ENCODE data around the gene IDH1. TPM values are rescaled to one million over a fixed set of nuclear protein-coding genes. Genes with fewer than 3 reads are reported as not detected.

The IDH1 gene
- total RNA-seq = 83.5 TPM

DNA sequence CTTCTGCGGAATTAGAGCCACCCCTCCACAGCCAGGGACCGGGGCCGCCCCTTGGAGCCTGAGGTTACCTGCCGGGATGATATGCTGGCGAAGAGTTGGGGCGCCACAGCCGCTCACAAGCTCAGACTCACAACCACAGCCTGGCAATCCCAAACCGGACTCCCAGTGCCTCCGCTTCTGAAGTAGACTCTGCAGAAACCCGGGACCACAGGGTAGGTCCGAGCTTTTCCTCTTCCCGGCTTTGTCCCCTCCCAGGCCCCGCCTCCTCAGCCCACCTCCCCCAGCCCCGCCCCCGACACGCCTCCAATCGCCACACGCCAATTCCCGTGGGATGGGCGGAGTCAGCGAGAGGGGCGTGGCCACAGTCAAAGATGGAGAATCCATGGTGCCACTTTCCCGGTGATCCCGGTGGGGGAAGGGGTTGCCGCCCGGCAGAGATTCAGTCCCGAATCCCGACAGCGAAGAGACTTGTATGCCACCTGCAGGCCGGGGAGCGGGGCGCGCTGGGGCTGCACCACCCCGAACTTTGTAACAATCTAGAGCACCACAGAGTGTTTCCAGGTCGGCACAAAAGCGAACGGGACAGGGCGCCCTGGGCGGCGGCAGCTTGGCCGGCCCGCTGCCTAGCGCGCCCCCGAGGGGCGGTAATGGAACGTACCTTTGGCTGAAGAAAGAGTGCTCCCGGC lies at the start of gene IDH1:
Gene IDH1 (minus strand): TSS at position 201 of the 686 bp plus-strand sequence. CDS start 3,520 bp downstream, outside the sequence.

DNA sequence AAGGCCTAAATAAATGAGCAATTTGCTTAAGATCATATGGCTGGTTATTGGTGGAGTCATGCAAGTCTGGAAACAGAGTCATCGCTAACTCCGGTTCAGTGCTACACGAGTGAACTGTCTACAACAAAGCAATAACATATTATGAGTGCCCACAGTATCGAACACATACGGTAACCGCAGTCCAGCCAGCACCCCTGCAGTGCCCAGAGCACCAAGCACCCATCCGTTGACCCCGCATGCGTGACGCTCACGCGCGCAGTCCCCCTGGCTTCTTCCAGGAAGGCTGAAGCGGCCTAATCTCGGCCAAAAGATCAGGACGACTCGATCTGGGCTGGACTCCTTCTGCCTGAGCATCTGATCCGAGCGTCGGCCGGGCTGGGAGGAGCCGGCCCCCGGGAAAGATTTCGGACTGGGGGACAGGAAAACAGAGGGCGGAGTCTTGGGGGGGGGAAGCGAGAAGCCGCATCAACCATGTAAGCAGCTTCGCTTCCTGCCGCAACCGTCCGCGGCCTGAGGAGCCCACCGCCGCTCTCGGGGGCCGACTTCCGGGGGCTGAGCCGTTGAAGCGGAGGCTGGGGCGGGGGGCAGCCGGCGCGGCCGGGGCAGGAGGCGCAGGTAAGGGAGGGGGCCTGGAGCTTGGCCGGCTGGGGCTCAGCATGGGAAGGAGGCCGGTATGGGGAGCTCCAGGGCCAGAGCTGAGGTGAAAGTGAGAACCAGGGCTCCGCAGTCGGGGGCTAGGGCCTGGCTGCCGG lies 11.1 kb upstream of the IDH1 start, which contains the start of gene PIKFYVE:
Gene PIKFYVE (plus strand): TSS at position 455 of the 752 bp plus-strand sequence. CDS start 5,265 bp downstream, outside the sequence.

DNA sequence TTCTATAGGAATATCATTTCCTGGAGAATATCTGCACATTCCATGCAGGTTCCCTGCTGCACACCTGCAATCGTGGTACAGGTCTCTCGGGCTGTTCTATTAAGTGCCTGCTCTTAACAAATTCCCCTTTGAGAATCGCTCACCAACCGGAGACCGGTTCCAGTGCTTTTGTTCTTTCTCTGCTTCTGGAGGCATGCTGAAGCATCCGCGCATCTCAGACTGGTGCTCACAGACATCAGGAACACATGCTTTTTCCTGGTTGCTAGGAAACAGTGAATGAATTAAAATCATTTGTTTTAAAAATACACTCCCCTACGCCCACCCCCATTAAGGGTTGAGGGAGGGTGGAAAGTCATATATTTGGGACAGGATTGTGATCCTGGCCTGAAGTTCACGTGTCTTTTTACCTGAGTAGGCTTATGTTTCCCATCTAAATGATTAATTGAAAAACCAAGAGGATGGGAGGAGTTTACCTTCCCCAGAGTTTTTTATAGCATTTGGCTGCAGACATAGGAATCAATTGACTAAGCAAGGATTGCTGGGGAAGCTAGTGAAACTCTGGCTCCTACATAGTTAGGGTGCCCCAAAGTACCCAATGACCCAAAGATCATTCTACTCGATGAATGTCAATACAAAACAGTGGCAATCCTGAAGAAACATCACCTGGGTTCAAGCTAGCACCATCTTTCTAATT lies 64.9 kb downstream of the IDH1 start, which contains the start of gene C2orf80:
Gene C2orf80 (minus strand): TSS at position 221 of the 694 bp plus-strand sequence. CDS start 3,044 bp downstream, outside the sequence.

Other genes starting within 250 kb of the IDH1 start
- gene PLEKHM3, start 229.5 kb downstream of the IDH1 start, total RNA-seq = 60.8 TPM
- 823 TPM for gene CRYGD, start 130.5 kb downstream of the IDH1 start, total RNA-seq
- gene CRYGC, start 125.2 kb downstream of the IDH1 start, total RNA-seq = 1,741 TPM
- gene CRYGB, start 108.9 kb downstream of the IDH1 start, total RNA-seq = 254 TPM
- 885 TPM for gene CRYGA, start 91.5 kb downstream of the IDH1 start, total RNA-seq
- gene C2orf80, start 65.0 kb downstream of the IDH1 start, total RNA-seq = not detected
- gene PIKFYVE, start 11.2 kb upstream of the IDH1 start, total RNA-seq = 59.4 TPM
- 4.2 TPM for gene PTH2R, start 151.7 kb upstream of the IDH1 start, total RNA-seq

All from camera-type eye (tissue), 1 donor.